OCI-LY1 (cell line): ENCODE results near the gene ARHGAP22.

ENCODE experiments used
- EZH2 ChIP-seq: fragments of 200-600 bp; sonication (generic), shearing (Covaris generic); IDR thresholded peaks from 2 replicates; pipeline ENCODE4 v1.8.0; 2017; ENCODE audit warnings: borderline replicate concordance, mixed run types, mild to moderate bottlenecking, antibody characterized with exemption, low read length, moderate library complexity, mixed read lengths
- TF ChIP-seq, protein P1 (sequence below): fragments of 200-600 bp; sonication (generic), shearing (Covaris generic); IDR thresholded peaks from 2 replicates; pipeline ENCODE4 v1.5.1; 2017; ENCODE audit warnings: mild to moderate bottlenecking, antibody characterized with exemption, low read length, moderate library complexity, mixed read lengths

DNA sequence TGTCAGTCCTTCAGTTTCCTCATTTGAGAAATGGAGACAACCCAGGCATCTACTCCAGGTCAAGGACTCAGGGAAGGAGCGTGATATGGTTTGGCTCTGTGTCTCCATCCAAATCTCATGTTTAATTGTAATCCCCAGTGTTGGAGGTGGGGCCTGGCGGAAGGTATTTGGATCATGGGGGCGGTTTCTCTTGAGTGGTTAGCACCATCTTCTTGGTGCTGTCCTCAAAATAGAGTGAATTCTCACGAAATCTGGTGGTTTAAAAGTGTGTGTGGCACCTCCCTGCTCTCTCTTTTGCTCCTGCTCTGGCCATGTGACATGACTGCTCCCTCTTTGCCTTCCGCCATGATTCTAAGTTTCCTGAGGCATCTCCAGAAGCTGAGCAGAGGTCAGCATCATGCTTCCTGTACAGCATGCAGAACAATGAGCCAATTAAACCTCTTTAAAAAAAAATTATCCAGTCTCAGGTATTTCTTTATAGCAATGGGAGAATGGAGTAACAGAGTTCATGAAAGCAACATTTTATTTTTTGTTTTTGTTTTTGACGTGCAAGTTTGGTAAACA is 30.0 kb downstream of the ARHGAP22 start:
- TF ChIP-seq, protein P1, sequence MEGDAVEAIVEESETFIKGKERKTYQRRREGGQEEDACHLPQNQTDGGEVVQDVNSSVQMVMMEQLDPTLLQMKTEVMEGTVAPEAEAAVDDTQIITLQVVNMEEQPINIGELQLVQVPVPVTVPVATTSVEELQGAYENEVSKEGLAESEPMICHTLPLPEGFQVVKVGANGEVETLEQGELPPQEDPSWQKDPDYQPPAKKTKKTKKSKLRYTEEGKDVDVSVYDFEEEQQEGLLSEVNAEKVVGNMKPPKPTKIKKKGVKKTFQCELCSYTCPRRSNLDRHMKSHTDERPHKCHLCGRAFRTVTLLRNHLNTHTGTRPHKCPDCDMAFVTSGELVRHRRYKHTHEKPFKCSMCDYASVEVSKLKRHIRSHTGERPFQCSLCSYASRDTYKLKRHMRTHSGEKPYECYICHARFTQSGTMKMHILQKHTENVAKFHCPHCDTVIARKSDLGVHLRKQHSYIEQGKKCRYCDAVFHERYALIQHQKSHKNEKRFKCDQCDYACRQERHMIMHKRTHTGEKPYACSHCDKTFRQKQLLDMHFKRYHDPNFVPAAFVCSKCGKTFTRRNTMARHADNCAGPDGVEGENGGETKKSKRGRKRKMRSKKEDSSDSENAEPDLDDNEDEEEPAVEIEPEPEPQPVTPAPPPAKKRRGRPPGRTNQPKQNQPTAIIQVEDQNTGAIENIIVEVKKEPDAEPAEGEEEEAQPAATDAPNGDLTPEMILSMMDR = no peak
- TF ChIP-seq EZH2 = no peak
